PC-3 (cell line): ENCODE measurements around the gene SMOC2. TPM values are rescaled to one million over a fixed set of nuclear protein-coding genes. Genes with fewer than 3 reads are reported as not detected.

Experiments used
- ATAC-seq: fragments of 200-7000 bp; cut with Tn5 transposase; 2 replicates; pipeline ENCODE4 v1.9.1; 2020; ENCODE audit warnings: mild to moderate bottlenecking, moderate library complexity
- BruUV-seq: library from RNA; stranded (reverse); fragments of 400-500 nt; replicated peaks from 2 replicates; lab custom pipeline; 2021; lab: Mats Ljungman, UMichigan
- CTCF ChIA-PET: fragments of 300-600 bp; sonication (Branson Sonifier 250); formaldehyde crosslinking; loops from one replicate; lab custom pipeline; 2022; ENCODE audit warnings: antibody characterized with exemption; lab: Charles Lee
- POLR2A ChIA-PET: fragments of 300-600 bp; sonication (Branson Sonifier 250); formaldehyde crosslinking; loops from one replicate; lab custom pipeline; 2022; ENCODE audit warnings: antibody characterized with exemption; ENCODE audit not compliant: unreplicated experiment; lab: Charles Lee
- DNase-seq: peaks from one replicate; pipeline ENCODE4 v3.0.0-alpha.2; 2015
- H2AFZ ChIP-seq: fragments of 300-600 bp; sonication (generic); 2 replicates; pipeline ENCODE4 v1.6.0; 2016; ENCODE audit warnings: antibody characterized with exemption, low read length
- H3F3A ChIP-seq: fragments of 300-600 bp; sonication (generic); one replicate; pipeline ENCODE4 v1.6.0; 2017; ENCODE audit warnings: antibody characterized with exemption, low read length, control low read depth, mild to moderate bottlenecking; ENCODE audit not compliant: unreplicated experiment
- H3K27ac ChIP-seq: fragments of 300-600 bp; sonication (generic); 2 replicates; pipeline ENCODE4 v1.5.1; 2016; ENCODE audit warnings: mild to moderate bottlenecking, low read length
- H3K27me3 ChIP-seq: fragments of 300-600 bp; sonication (generic); 2 replicates; pipeline ENCODE4 v1.6.1; 2016; ENCODE audit warnings: low read length, mixed read lengths
- H3K36me3 ChIP-seq: fragments of 300-600 bp; sonication (generic); 2 replicates; pipeline ENCODE4 v1.6.1; 2016; ENCODE audit warnings: low read depth, mixed run types, low read length, mixed read lengths
- H3K4me1 ChIP-seq: fragments of 300-600 bp; sonication (generic); 2 replicates; pipeline ENCODE4 v1.5.1; 2016; ENCODE audit warnings: low read length; ENCODE audit not compliant: insufficient read depth
- H3K4me2 ChIP-seq: fragments of 300-600 bp; sonication (generic); 2 replicates; pipeline ENCODE4 v1.6.0; 2016; ENCODE audit warnings: low read length
- H3K4me3 ChIP-seq: fragments of 300-600 bp; sonication (generic); 2 replicates; pipeline ENCODE4 v1.5.1; 2016; ENCODE audit warnings: mild to moderate bottlenecking, low read length, mixed read lengths
- H3K79me2 ChIP-seq: fragments of 300-600 bp; sonication (generic); 2 replicates; pipeline ENCODE4 v1.6.1; 2017; ENCODE audit warnings: low read length, mixed read lengths
- H3K9ac ChIP-seq: fragments of 300-600 bp; sonication (generic); 2 replicates; pipeline ENCODE4 v1.6.0; 2016; ENCODE audit warnings: mild to moderate bottlenecking, low read length
- H3K9me2 ChIP-seq: fragments of 300-600 bp; sonication (generic); replicated peaks from 2 replicates; pipeline ENCODE4 v1.6.1; 2016; ENCODE audit warnings: mixed run types, low read length, mixed read lengths
- H3K9me3 ChIP-seq: fragments of 300-600 bp; sonication (generic); 2 replicates; pipeline ENCODE4 v1.6.1; 2016; ENCODE audit warnings: low read length, mixed read lengths
- H4K20me1 ChIP-seq: fragments of 300-600 bp; sonication (generic); 2 replicates; pipeline ENCODE4 v1.6.1; 2016; ENCODE audit warnings: low read length, mixed read lengths
- CTCF ChIP-seq: fragments of 300-600 bp; sonication (generic); conservative IDR thresholded peaks from 2 replicates; pipeline ENCODE4 v1.5.1; 2017; ENCODE audit warnings: antibody characterized with exemption, low read depth, mild to moderate bottlenecking, low read length
- EZH2 ChIP-seq: fragments of 300-600 bp; sonication (generic); IDR thresholded peaks from one replicate; pipeline ENCODE4 v1.6.1; 2017; ENCODE audit warnings: antibody characterized with exemption, mild to moderate bottlenecking, low read length; ENCODE audit not compliant: unreplicated experiment
- EZH2phosphoT487 ChIP-seq: fragments of 300-600 bp; sonication (generic); IDR thresholded peaks from 2 replicates; pipeline ENCODE4 v1.6.1; 2018; ENCODE audit warnings: mild to moderate bottlenecking, antibody characterized with exemption, low read length, borderline replicate concordance
- intact Hi-C: fragments of 100-400 bp; cut with micrococcal nuclease; formaldehyde crosslinking; loops from 2 replicates; pipeline ENCODE4 v1.9.0; 2023
- total RNA-seq: library from RNA; depleted of rRNA; stranded (reverse); fragments of >200 nt; gene quantifications from 2 replicates; pipeline ENCODE4 v1.2.3, GENCODE V29; 2014

SMOC2 gene
- total RNA-seq, 1 experiment from 2014 or later, result not detected

- ATAC-seq, result no peak
- no peak overlapping the region for H3K27ac ChIP-seq
- no peak overlapping the region for H3K4me3 ChIP-seq
- CTCF ChIA-PET, result no interaction called here
- no peaks in the 10 kb centered on the region for H3F3A ChIP-seq
- no peak overlapping the region for H2AFZ ChIP-seq
- POLR2A ChIA-PET, result no interaction called here
- H3K9me2 ChIP-seq, result no peaks in the 10 kb centered on the region
- TF ChIP-seq CTCF, result no peak
- no peak for TF ChIP-seq EZH2
- TF ChIP-seq EZH2phosphoT487, result no peak
- no peak for DNase-seq
- no peaks in the 10 kb centered on the region for H3K4me1 ChIP-seq
- intact Hi-C loops, result no loop called here
- no peaks in the 10 kb centered on the region for H3K36me3 ChIP-seq
- H4K20me1 ChIP-seq, result no peaks in the 10 kb centered on the region
- H3K9ac ChIP-seq, result no peak overlapping the region
- no peaks in the 10 kb centered on the region for H3K9me3 ChIP-seq
- H3K79me2 ChIP-seq, result no peaks in the 10 kb centered on the region
- no peak overlapping the region for H3K4me2 ChIP-seq
- BruUV-seq, result no TSS peak
- no peaks in the 10 kb centered on the region for H3K27me3 ChIP-seq
These were observed 273.7 kb downstream of the SMOC2 start for GRCh38 chr6:168714547-168715260.

GRCh38 chr6:168715643-168716481 lies 274.9 kb downstream of the SMOC2 start:
- POLR2A ChIA-PET, result no interaction called here
- H3K9ac ChIP-seq, result no peak overlapping the region
- ATAC-seq, result no peak
- no TSS peak for BruUV-seq
- no peaks in the 10 kb centered on the region for H3K9me3 ChIP-seq
- no peaks in the 10 kb centered on the region for H4K20me1 ChIP-seq
- TF ChIP-seq CTCF (no peak), EZH2phosphoT487 (no peak), EZH2 (no peak)
- no peaks in the 10 kb centered on the region for H3K4me1 ChIP-seq
- no peak overlapping the region for H3K4me2 ChIP-seq
- H2AFZ ChIP-seq, result no peak overlapping the region
- no peaks in the 10 kb centered on the region for H3K9me2 ChIP-seq
- H3K79me2 ChIP-seq, result no peaks in the 10 kb centered on the region
- no peaks in the 10 kb centered on the region for H3K27me3 ChIP-seq
- H3K36me3 ChIP-seq, result no peaks in the 10 kb centered on the region
- H3K27ac ChIP-seq, result no peak overlapping the region
- no peak overlapping the region for H3K4me3 ChIP-seq
- H3F3A ChIP-seq, result no peaks in the 10 kb centered on the region
- intact Hi-C loops, result no loop called here
- CTCF ChIA-PET, result no interaction called here
- no peak for DNase-seq
